K562 (cell line): ENCODE measurements around the gene UAP1. TPM values are rescaled to one million over a fixed set of nuclear protein-coding genes. Genes with fewer than 3 reads are reported as not detected.

Experiments used
- EP300 ChIP-seq: IDR thresholded peaks from 2 replicates; pipeline ENCODE4 v1.6.1; 2012; ENCODE audit warnings: low read length, improper control_type of control experiment
- HMBOX1 ChIP-seq: sonication (generic); IDR thresholded peaks from 2 replicates; pipeline ENCODE4 v1.6.1; 2016
- MAFG ChIP-seq: fragments of 450-650 bp; conservative IDR thresholded peaks from 2 replicates; pipeline ENCODE4 v1.6.1; 2016; ENCODE audit warnings: missing genetic modification characterization, missing compliant biosample characterization
- MYC ChIP-seq, 2 experiments: fragments of 250-450 bp in 1 of 2; sonication (Bioruptor Pico) in 1 of 2; IDR thresholded peaks; 2 replicates each; pipeline versions ENCODE4 v1.5.1 to v1.6.1; 2012 to 2021; ENCODE audit warnings: low read depth in 2 of 2, borderline replicate concordance in 1 of 2, improper control_type of control experiment in 1 of 2, low read length in 1 of 2, mild to moderate bottlenecking in 1 of 2, moderate library complexity in 1 of 2
- RAD21 ChIP-seq, 2 experiments: fragments of 250-450 bp in 1 of 2; fragments of 450-650 bp in 1 of 2; sonication (Bioruptor Pico) in 1 of 2; formaldehyde crosslinking in 1 of 2; IDR thresholded peaks in 1 of 2; conservative IDR thresholded peaks in 1 of 2; 2 replicates each; pipeline versions ENCODE4 v1.4.0 to v1.8.0; 2020 to 2022; ENCODE audit warnings: mild to moderate bottlenecking in 2 of 2, moderate library complexity in 1 of 2
- SP2 ChIP-seq: IDR thresholded peaks from 2 replicates; pipeline ENCODE4 v1.6.1; 2011; ENCODE audit warnings: mild to moderate bottlenecking, low read depth, low read length, moderate library complexity; ENCODE audit not compliant: poor library complexity, severe bottlenecking; ENCODE audit errors: extremely low read depth
- TCF3 ChIP-seq: sonication (generic); formaldehyde crosslinking; IDR thresholded peaks from 2 replicates; pipeline ENCODE4 v1.4.0; 2020; ENCODE audit warnings: mild to moderate bottlenecking, missing genetic modification reagents
- ZBTB40 ChIP-seq, 2 experiments: fragments of 450-650 bp in 1 of 2; sonication (generic) in 1 of 2; formaldehyde crosslinking in 1 of 2; IDR thresholded peaks; 2 replicates each; pipeline versions ENCODE4 v1.7.1 to v1.9.0; 2016 to 2022; ENCODE audit warnings: inconsistent platforms in 1 of 2, mild to moderate bottlenecking in 1 of 2, missing genetic modification reagents in 1 of 2
- ZMIZ1 ChIP-seq, 2 experiments: fragments of 150-350 bp in 1 of 2; IDR thresholded peaks; 2 replicates each; pipeline ENCODE4 v1.6.1; 2012 to 2016; ENCODE audit warnings: low read depth in 2 of 2, low read length in 2 of 2, mild to moderate bottlenecking in 1 of 2, moderate library complexity in 1 of 2
- ZNF146 ChIP-seq: IDR thresholded peaks from one replicate; pipeline ENCODE4 v1.6.1; 2018; ENCODE audit warnings: missing compliant biosample characterization; ENCODE audit not compliant: unreplicated experiment
- ZNF668 ChIP-seq: fragments of 250-450 bp; sonication (Bioruptor Pico); IDR thresholded peaks from 2 replicates; pipeline ENCODE4 v1.8.0; 2022; ENCODE audit warnings: mild to moderate bottlenecking, inconsistent platforms
- polyA plus RNA-seq, 8 experiments: library from polyadenylated mRNA; depleted of rRNA in 4 of 8; stranded (reverse) in 5 of 8; unstranded in 3 of 8; fragments of >200 nt; fragmentation: Nextera tagmentation in 2 of 8; fragmentation: Illumina TruSeq in 1 of 8; extraction: Ambion mirVana in 2 of 8; extraction: Trizol in 1 of 8; gene quantifications; 2 replicates each; pipeline versions ENCODE4 v1.2.1 to v1.2.3, GENCODE V29; 2011 to 2014; ENCODE audit warnings: inconsistent platforms in 1 of 8, missing spikeins in 1 of 8
- total RNA-seq, 7 experiments: library from RNA; depleted of rRNA in 6 of 7; stranded (reverse); fragments of >200 nt in 6 of 7; fragmentation: Illumina TruSeq in 2 of 7; extraction: Trizol in 2 of 7; gene quantifications; 2 replicates each; pipeline versions ENCODE4 v1.2.1 to v1.2.3, GENCODE V29; 2011 to 2021; ENCODE audit warnings: low replicate concordance in 1 of 7

The UAP1 gene
- total and polyA plus RNA-seq, 9 of the 15 experiments (the other 6 are each of a cell fraction or from before 2014, with no cell fraction given), result 182 to 317 (median 213) TPM

- TF ChIP-seq ZNF146, result no peak
- TF ChIP-seq ZBTB40 (IDR thresholded peaks at IDR 0.05), result peak; percentile 33; the same call in 1 of the 2 replicates
- no peak for TF ChIP-seq ZBTB40 (CRISPR knock-in tag; IDR thresholded peaks at IDR 0.05)
- no peak for TF ChIP-seq ZMIZ1 (IDR thresholded peaks at IDR 0.05; ENCODE audit: low read depth in 2 of 2, low read length in 2 of 2)
- TF ChIP-seq RAD21 (CRISPR knock-in tag; conservative IDR thresholded peaks at IDR 0.05 in 1 of 2, IDR thresholded peaks at IDR 0.05 in 1 of 2), result no peak
- peak; percentile 15; the same call in 1 of the 2 replicates for TF ChIP-seq HMBOX1
- no peak for TF ChIP-seq SP2
- TF ChIP-seq TCF3 (CRISPR knock-in tag), result no peak; the same call in 1 of the 2 replicates
- peak; percentile 12; the same call in 1 of the 2 replicates for TF ChIP-seq EP300
- peak; percentile 18; the same call in 1 of the 2 replicates for TF ChIP-seq ZNF668 (CRISPR knock-in tag)
- no peak for TF ChIP-seq MYC (IDR thresholded peaks at IDR 0.05; ENCODE audit: low read depth, low read length)
- TF ChIP-seq MYC (CRISPR knock-in tag; IDR thresholded peaks at IDR 0.05; ENCODE audit: borderline replicate concordance, low read depth), result 0 out of 2 replicates have a peak, but pooled peaks have one; percentile 55
- TF ChIP-seq MAFG (tag), result no peak
Measured at GRCh38 chr1:162560303-162561036, 1.1 kb upstream of the UAP1 start (continued).
